Stimulated activated CD4-positive, alpha-beta T cell treated with anti-CD3 and anti-CD28 coated beads, Interleukin-15, amount 100 ng/mL, for 1 hour (primary cell): ENCODE data around the gene ZCCHC14.
"Not testable (repeated sequence)": the region's sequence is repeated elsewhere in the genome, so short reads cannot be mapped to it uniquely, and the experiment has no call there.

Experiments used
- DNase-seq, 2 donors: peaks; one replicate each; pipeline ENCODE4 v3.0.0-alpha.2; 2020; ENCODE audit warnings: low read depth in 1 of 2, low spot score in 1 of 2

The ZCCHC14 gene

GRCh38 chr16:87387942-87388817 lies 104.6 kb downstream of the ZCCHC14 start:
- peak; percentile 56 to 71 for DNase-seq

DNA sequence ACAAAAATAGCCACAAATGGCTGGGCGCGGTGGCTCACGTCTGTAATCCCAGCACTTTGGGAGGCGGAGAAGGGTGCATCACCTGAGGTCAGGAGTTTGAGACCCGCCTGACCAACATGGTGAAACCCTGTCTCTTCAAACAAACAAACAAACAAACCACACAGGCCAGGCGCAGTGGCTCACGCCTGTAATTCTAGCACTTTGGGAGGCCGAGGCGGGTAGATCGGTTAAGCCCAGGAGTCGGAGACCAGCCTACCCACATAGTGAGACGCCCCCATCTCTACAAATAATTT lies 108.0 kb downstream of the ZCCHC14 start:
- DNase-seq = not testable (repeated sequence)

GRCh38 chr16:87384162-87384874 lies 108.5 kb downstream of the ZCCHC14 start:
- DNase-seq = no peak

DNA sequence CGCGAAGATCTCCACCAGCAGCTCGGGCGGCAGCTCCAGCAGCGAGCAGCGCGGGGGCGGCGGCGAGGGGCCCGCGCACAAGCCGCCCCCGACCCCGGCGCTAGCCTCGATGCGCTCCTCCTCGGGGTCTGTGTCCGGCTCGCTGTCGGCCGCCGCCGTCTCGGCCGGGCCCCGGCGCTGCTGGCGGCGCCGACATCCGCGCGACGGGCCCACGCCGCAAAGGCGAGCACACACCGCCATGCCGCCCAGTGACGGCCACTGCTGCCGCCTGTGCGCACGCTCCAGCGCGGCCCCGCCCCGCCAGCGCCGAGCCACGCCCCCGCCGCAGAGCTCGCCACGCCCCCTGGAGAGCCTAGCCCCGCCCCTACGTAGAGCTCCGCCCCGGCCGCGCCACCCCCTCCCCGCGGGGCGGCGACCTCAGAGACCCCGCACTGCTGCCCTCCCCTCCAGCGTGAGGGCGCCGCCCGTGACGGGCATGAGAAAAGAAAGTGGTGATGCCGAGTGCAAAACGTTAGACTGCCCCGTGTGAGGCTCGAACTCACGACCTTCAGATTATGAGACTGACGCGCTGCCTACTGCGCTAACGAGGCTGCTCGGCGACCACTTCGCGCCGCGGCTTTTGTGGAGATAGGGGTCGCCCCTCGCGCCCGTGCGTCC lies 109.2 kb downstream of the ZCCHC14 start, which contains the start of gene FBXO31:
TSS of gene FBXO31 (minus strand) at position 272 of the 657 bp plus-strand sequence. CDS start at position 240, 32 bp downstream.
- peak; percentile 89 to 92 for DNase-seq

DNA sequence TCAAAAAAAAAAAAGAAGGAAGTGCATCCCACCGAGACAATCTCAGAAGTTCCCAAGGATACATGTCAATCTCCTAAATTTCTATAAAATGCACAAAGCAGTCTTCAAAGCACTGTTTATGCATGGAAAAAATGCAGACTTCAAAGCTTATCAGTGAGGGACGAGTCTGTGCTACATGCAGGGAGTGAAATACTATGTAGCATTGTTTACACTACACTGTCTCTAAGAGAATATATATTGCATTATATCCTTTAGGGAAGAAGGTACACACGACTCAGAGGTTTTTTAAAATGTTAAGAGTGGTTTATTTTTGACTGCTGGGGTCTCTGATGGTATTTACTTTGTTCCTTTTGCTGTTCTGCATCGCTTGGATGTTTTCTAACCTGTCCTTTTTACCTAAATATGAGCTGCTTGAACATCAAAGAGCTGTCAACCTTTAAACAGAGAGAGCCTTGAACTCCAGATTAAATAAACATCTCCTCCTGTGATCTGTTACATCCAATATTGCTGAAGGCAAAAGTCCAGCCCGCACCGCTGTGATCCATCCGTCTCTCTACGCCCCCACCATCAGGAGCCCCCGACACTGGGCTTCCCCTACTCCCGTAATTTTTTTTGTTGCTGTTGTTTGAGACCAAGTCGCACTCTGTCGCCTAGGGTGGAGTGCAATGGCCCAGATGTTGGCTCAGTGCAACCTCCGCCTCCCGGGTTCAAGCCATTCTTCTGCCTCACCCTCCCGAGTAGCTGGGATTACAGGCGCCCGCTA lies 110.6 kb downstream of the ZCCHC14 start:
- DNase-seq = no peak

GRCh38 chr16:87380881-87381280 lies 111.9 kb downstream of the ZCCHC14 start:
- DNase-seq = no peak

- no peak for DNase-seq
Observed at GRCh38 chr16:87380403-87380802, 112.4 kb downstream of the ZCCHC14 start.

DNA sequence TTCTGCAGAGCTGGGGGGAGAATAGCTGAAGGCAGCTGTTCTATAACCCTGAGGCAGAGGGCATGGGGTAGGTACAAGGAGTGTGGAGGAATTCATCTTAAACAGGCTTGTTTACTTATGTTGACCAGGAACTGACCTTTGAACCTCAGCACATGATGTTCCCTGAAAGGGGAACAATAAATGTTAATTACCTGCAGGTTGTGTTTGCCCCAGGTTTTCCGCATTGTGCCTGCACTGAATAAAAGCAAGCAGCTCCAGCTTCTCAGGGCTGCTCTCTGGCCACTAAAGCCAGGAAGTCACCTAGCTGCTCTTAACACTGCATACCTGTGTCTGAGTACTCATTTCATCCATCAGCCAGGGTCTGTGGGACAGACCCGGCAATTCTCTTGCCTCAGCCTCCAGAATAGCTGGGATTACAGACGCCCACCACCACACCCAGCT lies 113.5 kb downstream of the ZCCHC14 start:
- DNase-seq = not testable (repeated sequence)

- no peak for DNase-seq
Observed at GRCh38 chr16:87376660-87377059, 116.2 kb downstream of the ZCCHC14 start.

DNA sequence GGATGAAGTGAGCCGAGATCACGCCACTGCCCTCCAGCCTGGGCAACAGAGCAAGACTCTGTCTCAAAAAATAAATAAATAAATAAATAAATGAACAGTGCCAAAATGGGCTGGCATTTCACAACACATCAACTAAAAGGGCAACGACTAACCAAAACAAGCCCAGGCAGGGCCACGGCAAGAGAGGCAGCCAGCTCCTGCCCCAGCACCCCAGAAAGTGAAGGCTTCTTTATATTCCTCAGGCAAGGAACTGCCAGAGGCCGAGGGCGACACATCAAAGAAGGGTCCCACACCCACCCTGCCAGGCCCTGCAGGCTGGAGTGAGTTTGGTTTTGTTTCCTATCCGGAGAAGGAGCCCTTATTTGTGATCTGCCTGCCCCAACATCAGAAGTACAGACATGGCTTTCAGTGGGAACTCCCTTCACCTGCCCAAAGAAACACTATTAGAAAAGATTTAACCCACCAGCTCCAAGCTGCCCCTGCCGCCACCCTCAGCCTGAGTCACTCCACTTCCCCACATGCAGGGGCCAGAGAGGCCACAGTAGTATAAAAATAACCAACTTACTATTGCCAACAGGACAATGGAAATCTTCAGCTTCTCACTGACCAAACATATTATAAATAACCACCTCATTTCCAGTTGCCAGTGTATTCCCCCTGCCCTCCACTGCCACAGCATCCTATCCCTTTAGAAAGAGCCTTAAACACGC lies 117.2 kb downstream of the ZCCHC14 start:
- no peak for DNase-seq

DNA sequence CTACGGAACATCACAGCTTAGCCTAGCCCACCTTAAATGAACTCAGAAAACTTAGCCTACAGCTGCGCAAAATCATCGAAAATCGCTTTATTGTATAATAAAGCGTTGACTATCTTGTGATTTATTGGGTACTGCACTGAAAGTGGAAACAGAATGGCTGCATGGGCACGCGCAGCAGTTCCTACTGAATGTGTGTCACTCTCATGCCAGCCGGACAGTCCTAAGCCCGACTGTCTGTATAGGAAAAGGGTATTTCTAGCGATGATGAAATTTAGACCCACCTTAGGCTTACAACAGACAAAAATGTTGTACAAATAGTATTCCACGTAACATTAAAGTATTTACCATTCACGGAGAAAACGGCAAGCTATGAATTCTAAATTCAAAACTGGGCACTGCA lies 118.5 kb downstream of the ZCCHC14 start:
- DNase-seq = no peak

DNA sequence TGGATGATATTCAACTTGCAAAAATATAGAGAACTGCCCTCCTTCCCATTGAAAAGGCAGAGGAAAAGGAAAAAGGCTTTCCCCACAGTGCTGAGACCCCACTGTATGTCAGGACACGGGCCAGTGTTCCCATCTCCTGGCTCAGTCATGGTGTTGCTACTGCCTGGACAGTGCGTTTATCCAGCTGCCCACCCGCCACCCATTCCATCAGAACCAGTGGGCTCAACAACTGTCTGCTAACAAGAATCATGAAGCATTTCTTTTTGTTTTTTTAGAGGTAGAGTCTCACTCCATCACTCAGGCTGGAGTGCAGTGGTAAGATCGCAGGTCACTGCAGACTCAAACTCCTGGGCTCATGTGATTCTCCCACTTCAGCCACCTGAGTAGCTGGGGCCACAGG lies 120.5 kb downstream of the ZCCHC14 start:
- no peak for DNase-seq

GRCh38 chr16:87371261-87371866 lies 121.5 kb downstream of the ZCCHC14 start:
- no peak for DNase-seq

- DNase-seq = no peak
Observed at GRCh38 chr16:87369796-87370719, 122.8 kb downstream of the ZCCHC14 start.

GRCh38 chr16:87369117-87369765 lies 123.6 kb downstream of the ZCCHC14 start:
- DNase-seq = no peak

- DNase-seq = no peak
Observed at GRCh38 chr16:87368029-87368770, 124.6 kb downstream of the ZCCHC14 start.

DNA sequence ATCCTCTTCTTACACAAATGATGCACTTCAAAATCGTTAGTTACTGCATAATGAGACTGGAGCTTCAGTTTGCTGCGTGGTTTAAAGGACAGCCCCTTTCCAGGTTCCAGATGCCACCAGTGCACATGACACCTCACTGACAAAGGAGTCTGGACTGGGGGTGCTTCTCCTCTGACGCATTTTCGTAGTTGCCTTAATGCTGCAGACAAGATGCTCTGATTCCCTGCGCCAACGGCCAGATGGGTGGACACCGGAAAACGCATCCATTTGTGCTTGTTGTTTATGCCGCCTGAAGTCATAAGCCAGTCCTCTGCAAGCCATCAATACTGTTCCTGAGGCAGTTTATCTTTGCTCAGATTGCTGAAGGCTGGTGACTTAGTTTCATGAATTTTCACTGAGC lies 125.3 kb downstream of the ZCCHC14 start:
- no peak for DNase-seq

- no peak for DNase-seq
Observed at GRCh38 chr16:87366930-87367329, 125.9 kb downstream of the ZCCHC14 start.
